NB4 (cell line): ENCODE measurements around the gene FBXL17.

Experiments
- DNase-seq: peaks from one replicate; pipeline ENCODE4 v3.0.0; 2010; ENCODE audit warnings: low read depth
- H3K4me3 ChIP-seq: one replicate; pipeline ENCODE4 v1.5.1; 2011; ENCODE audit warnings: mild to moderate bottlenecking, low read depth, low read length, moderate library complexity
- CTCF ChIP-seq: IDR thresholded peaks from one replicate; pipeline ENCODE4 v1.5.1; 2012; ENCODE audit warnings: low read depth, low read length
- MAX ChIP-seq: IDR thresholded peaks from 2 replicates; pipeline ENCODE4 v1.6.1; 2011; ENCODE audit warnings: low read depth, low read length
- MYC ChIP-seq: IDR thresholded peaks from 2 replicates; pipeline ENCODE4 v1.6.1; 2011; ENCODE audit warnings: low read depth, low read length
- POLR2A ChIP-seq: IDR thresholded peaks from 2 replicates; pipeline ENCODE4 v1.6.1; 2011; ENCODE audit warnings: mild to moderate bottlenecking; ENCODE audit not compliant: insufficient read length; ENCODE audit errors: extremely low read depth

The FBXL17 gene

GRCh38 chr5:107887166-107887943, 494.5 kb downstream of the FBXL17 start:
- TF ChIP-seq MYC: no peak
- TF ChIP-seq POLR2A: no peak
- no peak for TF ChIP-seq CTCF
- no peak for TF ChIP-seq MAX
- no peak overlapping the region for H3K4me3 ChIP-seq
- DNase-seq: no peak

- no peak for DNase-seq
- no peak overlapping the region for H3K4me3 ChIP-seq
- no peak for TF ChIP-seq POLR2A
- no peak for TF ChIP-seq MYC
- TF ChIP-seq CTCF: no peak
- no peak for TF ChIP-seq MAX
These were observed 496.3 kb downstream of the FBXL17 start for GRCh38 chr5:107885601-107886000.

- TF ChIP-seq POLR2A: no peak
- no peak for TF ChIP-seq MAX
- no peak for TF ChIP-seq MYC
- no peak for TF ChIP-seq CTCF
- no peak overlapping the region for H3K4me3 ChIP-seq
- no peak for DNase-seq
These were observed 497.0 kb downstream of the FBXL17 start for GRCh38 chr5:107884871-107885270.

GRCh38 chr5:107878661-107879060, 503.2 kb downstream of the FBXL17 start:
- DNase-seq: no peak
- no peak overlapping the region for H3K4me3 ChIP-seq
- no peak for TF ChIP-seq MYC
- TF ChIP-seq CTCF: no peak
- TF ChIP-seq POLR2A: no peak
- no peak for TF ChIP-seq MAX

GRCh38 chr5:107876906-107877305, 505.0 kb downstream of the FBXL17 start:
- no peak for DNase-seq
- no peak overlapping the region for H3K4me3 ChIP-seq
- TF ChIP-seq POLR2A (no peak), MAX (no peak), MYC (no peak), CTCF (no peak)

- DNase-seq: no peak
- H3K4me3 ChIP-seq: no peak overlapping the region
- TF ChIP-seq CTCF (no peak), POLR2A (no peak), MYC (no peak), MAX (no peak)
These were observed 505.6 kb downstream of the FBXL17 start for GRCh38 chr5:107876261-107876660.
